H1 (cell line): ENCODE data around the gene ENO2. TPM values are rescaled to one million over a fixed set of nuclear protein-coding genes. Genes with fewer than 3 reads are reported as not detected.

Source experiments
- CTCF ChIA-PET: fragments of 300-600 bp; sonication (Branson Sonifier 250); formaldehyde crosslinking; loops from one replicate; lab custom pipeline; 2021; ENCODE audit not compliant: partially characterized antibody; lab: Charles Lee
- POLR2A ChIA-PET: fragments of 300-600 bp; sonication (Branson Sonifier 250); formaldehyde crosslinking; loops from one replicate; lab custom pipeline; 2021; ENCODE audit warnings: inconsistent platforms; ENCODE audit not compliant: partially characterized antibody; lab: Charles Lee
- DNase-seq, 2 experiments: peaks; one replicate each; pipeline versions ENCODE4 v3.0.0 to v3.0.0-alpha.2; 2010 to 2022; ENCODE audit warnings: low spot score in 2 of 2, low read depth in 1 of 2, mixed read lengths in 1 of 2
- FAIRE-seq: peaks from 2 replicates; lab custom pipeline; 2011; peaks lifted over from hg19 to GRCh38; lab: Jason Lieb, UNC
- H2AFZ ChIP-seq: 2 replicates; pipeline ENCODE4 v1.8.1; 2012; ENCODE audit warnings: low read length, inconsistent platforms
- H2AK5ac ChIP-seq: 2 replicates; pipeline ENCODE4 v1.6.1; 2013; ENCODE audit warnings: low read depth, low read length
- H2BK120ac ChIP-seq: replicated peaks from 2 replicates; pipeline ENCODE3; 2013; ENCODE audit warnings: low read depth, low read length, inconsistent platforms
- H2BK12ac ChIP-seq: 2 replicates; pipeline ENCODE4 v1.6.1; 2013; ENCODE audit warnings: low read depth, low read length
- H2BK15ac ChIP-seq: 2 replicates; pipeline ENCODE4 v1.6.1; 2013; ENCODE audit warnings: low read length
- H2BK20ac ChIP-seq: 2 replicates; pipeline ENCODE4 v1.6.1; 2013; ENCODE audit warnings: low read length
- H2BK5ac ChIP-seq: 2 replicates; pipeline ENCODE4 v1.6.1; 2013; ENCODE audit warnings: low read depth, low read length
- H3K14ac ChIP-seq: 2 replicates; pipeline ENCODE4 v1.6.1; 2013; ENCODE audit warnings: inconsistent platforms; ENCODE audit not compliant: insufficient read length
- H3K18ac ChIP-seq: 2 replicates; pipeline ENCODE4 v1.6.1; 2013; ENCODE audit warnings: low read length; ENCODE audit errors: extremely low read depth
- H3K23ac ChIP-seq: 2 replicates; pipeline ENCODE4 v1.6.1; 2013; ENCODE audit warnings: inconsistent platforms; ENCODE audit not compliant: insufficient read length
- H3K23me2 ChIP-seq: 2 replicates; pipeline ENCODE4 v1.6.1; 2013; ENCODE audit warnings: low read depth, low read length
- H3K27ac ChIP-seq: 2 replicates; pipeline ENCODE4 v1.6.1; 2011; ENCODE audit warnings: low read depth, low read length, inconsistent platforms
- H3K27me3 ChIP-seq, 4 experiments: replicated peaks in 1 of 4; 1 replicate in 1 of 4; 2 replicates in 3 of 4; pipeline versions ENCODE4 v1.6.1 to v1.8.1; 2011 to 2013; ENCODE audit warnings: low read length in 3 of 4, mild to moderate bottlenecking in 3 of 4, inconsistent platforms in 2 of 4, mixed read lengths in 2 of 4, moderate library complexity in 1 of 4; ENCODE audit not compliant: control insufficient read depth in 3 of 4, insufficient read depth in 3 of 4; ENCODE audit errors: extremely low read depth in 1 of 4
- H3K36me3 ChIP-seq, 4 experiments: 2 replicates each; pipeline versions ENCODE4 v1.6.1 to v1.8.1; 2011 to 2013; ENCODE audit warnings: mild to moderate bottlenecking in 4 of 4, low read length in 3 of 4, moderate library complexity in 2 of 4, control low read depth in 1 of 4, inconsistent platforms in 1 of 4; ENCODE audit not compliant: insufficient read depth in 4 of 4, control insufficient read depth in 2 of 4
- H3K4ac ChIP-seq: replicated peaks from 2 replicates; pipeline ENCODE3; 2013; ENCODE audit warnings: low read length, low read depth, mixed read lengths, inconsistent platforms; ENCODE audit not compliant: insufficient read length
- H3K4me1 ChIP-seq, 4 experiments: replicated peaks in 1 of 4; 1 replicate in 1 of 4; 2 replicates in 3 of 4; pipeline versions ENCODE4 v1.6.1 to v1.8.1; 2011 to 2013; ENCODE audit warnings: low read length in 3 of 4, inconsistent platforms in 2 of 4, mixed read lengths in 1 of 4; ENCODE audit not compliant: insufficient read depth in 4 of 4, control insufficient read depth in 3 of 4
- H3K4me2 ChIP-seq, 2 experiments: 2 replicates each; pipeline versions ENCODE4 v1.6.1 to v1.8.1; 2011 to 2013; ENCODE audit warnings: low read depth in 2 of 2, low read length in 2 of 2, control low read depth in 1 of 2, inconsistent platforms in 1 of 2, mild to moderate bottlenecking in 1 of 2; ENCODE audit not compliant: insufficient read depth in 1 of 2
- H3K4me3 ChIP-seq, 4 experiments: fragments of 200-600, 300-600 bp in 1 of 4; sonication (generic), shearing (Covaris generic), sonication (Bioruptor Twin) in 1 of 4; 2 replicates each; pipeline versions ENCODE4 v1.5.1 to v1.8.1; 2011 to 2016; ENCODE audit warnings: low read length in 4 of 4, low read depth in 3 of 4, control low read depth in 2 of 4, inconsistent platforms in 2 of 4, mild to moderate bottlenecking in 2 of 4, mixed read lengths in 1 of 4, moderate library complexity in 1 of 4; ENCODE audit not compliant: insufficient read depth in 2 of 4; ENCODE audit errors: extremely low read depth in 1 of 4
- H3K56ac ChIP-seq: replicated peaks from 2 replicates; pipeline ENCODE3; 2013; ENCODE audit warnings: low read depth, mild to moderate bottlenecking, mixed read lengths, low read length, inconsistent platforms; ENCODE audit not compliant: insufficient read length
- H3K79me1 ChIP-seq: 2 replicates; pipeline ENCODE4 v1.6.1; 2013; ENCODE audit warnings: low read depth, low read length, control low read depth
- H3K79me2 ChIP-seq, 2 experiments: 2 replicates each; pipeline versions ENCODE4 v1.6.1 to v1.8.1; 2012 to 2013; ENCODE audit warnings: low read length in 2 of 2, mild to moderate bottlenecking in 2 of 2, inconsistent platforms in 1 of 2; ENCODE audit not compliant: insufficient read depth in 2 of 2, control insufficient read depth in 1 of 2
- H3K9ac ChIP-seq, 4 experiments: replicated peaks in 1 of 4; 1 replicate in 1 of 4; 2 replicates in 3 of 4; pipeline versions ENCODE4 v1.6.1 to v1.8.1; 2011 to 2013; ENCODE audit warnings: low read depth in 3 of 4, low read length in 3 of 4, control low read depth in 2 of 4, mild to moderate bottlenecking in 2 of 4, moderate library complexity in 2 of 4, inconsistent platforms in 1 of 4; ENCODE audit errors: extremely low read depth in 1 of 4
- H3K9me3 ChIP-seq, 2 experiments: 2 replicates each; pipeline versions ENCODE4 v1.6.1 to v1.8.1; 2012 to 2013; ENCODE audit warnings: mild to moderate bottlenecking in 2 of 2, moderate library complexity in 2 of 2, control low read depth in 1 of 2, inconsistent platforms in 1 of 2, low read depth in 1 of 2, low read length in 1 of 2, mixed read lengths in 1 of 2; ENCODE audit not compliant: insufficient read depth in 2 of 2
- H4K20me1 ChIP-seq, 2 experiments: replicated peaks in 1 of 2; 2 replicates each; pipeline versions ENCODE3 to v1.8.1; 2011 to 2013; ENCODE audit warnings: inconsistent platforms in 2 of 2, low read length in 2 of 2, mild to moderate bottlenecking in 1 of 2; ENCODE audit not compliant: insufficient read depth in 2 of 2, control insufficient read depth in 1 of 2
- H4K5ac ChIP-seq: 2 replicates; pipeline ENCODE4 v1.6.1; 2013; ENCODE audit warnings: low read length, low read depth, mixed read lengths, inconsistent platforms; ENCODE audit not compliant: insufficient read length
- H4K8ac ChIP-seq: 2 replicates; pipeline ENCODE4 v1.8.0; 2013; ENCODE audit warnings: mild to moderate bottlenecking, moderate library complexity, low read length, inconsistent platforms; ENCODE audit not compliant: insufficient read depth; ENCODE audit errors: extremely low read depth
- H4K91ac ChIP-seq: replicated peaks from 2 replicates; pipeline ENCODE3; 2013; ENCODE audit warnings: low read length, mixed read lengths, inconsistent platforms; ENCODE audit not compliant: insufficient read length
- E2F6 ChIP-seq: IDR thresholded peaks from 2 replicates; pipeline ENCODE4 v1.6.1; 2012; ENCODE audit warnings: inconsistent platforms
- NRF1 ChIP-seq: IDR thresholded peaks from 2 replicates; pipeline ENCODE4 v1.6.1; 2011; ENCODE audit warnings: mild to moderate bottlenecking, low read depth, low read length, improper control_type of control experiment
- POLR2AphosphoS5 ChIP-seq: IDR thresholded peaks from 2 replicates; pipeline ENCODE4 v1.6.1; 2011; ENCODE audit warnings: low read depth, low read length
- POU5F1 ChIP-seq: IDR thresholded peaks from 2 replicates; pipeline ENCODE4 v1.6.1; 2011; ENCODE audit warnings: low read depth, mild to moderate bottlenecking, low read length, moderate library complexity
- RAD21 ChIP-seq, 2 experiments: IDR thresholded peaks in 1 of 2; conservative IDR thresholded peaks in 1 of 2; 2 replicates each; pipeline ENCODE4 v1.6.1; 2011; ENCODE audit warnings: low read depth in 2 of 2, low read length in 2 of 2, improper control_type of control experiment in 1 of 2, inconsistent platforms in 1 of 2, mild to moderate bottlenecking in 1 of 2, moderate library complexity in 1 of 2
- TAF1 ChIP-seq: IDR thresholded peaks from 2 replicates; pipeline ENCODE4 v1.6.1; 2011; ENCODE audit warnings: mild to moderate bottlenecking, low read depth, low read length
- TAF7 ChIP-seq: optimal IDR thresholded peaks from 2 replicates; pipeline ENCODE3; 2011; ENCODE audit warnings: low read depth, mild to moderate bottlenecking, inconsistent platforms, low read length, moderate library complexity, borderline replicate concordance
- TEAD4 ChIP-seq: IDR thresholded peaks from 2 replicates; pipeline ENCODE4 v1.6.1; 2012; ENCODE audit warnings: low read depth, low read length, inconsistent platforms, mixed read lengths
- USF2 ChIP-seq: IDR thresholded peaks from 2 replicates; pipeline ENCODE4 v1.6.1; 2011; ENCODE audit warnings: low read length, improper control_type of control experiment
- WGBS, 2 experiments: shearing (Covaris generic) in 1 of 2; methylation state at CpG; one replicate each; pipeline versions ENCODE4 v1.1.6 to v1.1.7; 2013 to 2015; ENCODE audit warnings: low lambda C conversion rate in 2 of 2, mixed read lengths in 2 of 2, inconsistent platforms in 1 of 2, low coverage in 1 of 2, missing lambda C conversion rate in 1 of 2; ENCODE audit not compliant: insufficient replicate concordance in 2 of 2, insufficient coverage in 1 of 2, insufficient read length in 1 of 2; ENCODE audit errors: extremely low coverage in 1 of 2, missing lambda C conversion rate in 1 of 2; 5-methylcytosine and 5-hydroxymethylcytosine counted together
- polyA plus RNA-seq, 7 experiments: library from polyadenylated mRNA; depleted of rRNA in 3 of 7; stranded (reverse) in 5 of 7; unstranded in 2 of 7; fragments of >200 nt in 5 of 7; fragments of 200-250 nt in 2 of 7; gene quantifications; 1 replicate in 5 of 7; 2 replicates in 1 of 7; 4 replicates in 1 of 7; pipeline versions ENCODE4 v1.2.1 to v1.2.3, GENCODE V29; 2011 to 2013; ENCODE audit warnings: missing spikeins in 2 of 7, mixed read lengths in 2 of 7
- total RNA-seq: library from RNA; stranded (reverse); fragmentation: NEBNext Ultra II Directional; extraction: Animal tissue kit (Norgen Biotek cat#: 25700); gene quantifications from 2 replicates; pipeline ENCODE4 v1.2.1, GENCODE V29; 2021

Gene ENO2
- total and polyA plus RNA-seq, 2 of the 8 experiments (the other 6 are each of a cell fraction or from before 2014, with no cell fraction given): 92.4 to 102 TPM

DNA sequence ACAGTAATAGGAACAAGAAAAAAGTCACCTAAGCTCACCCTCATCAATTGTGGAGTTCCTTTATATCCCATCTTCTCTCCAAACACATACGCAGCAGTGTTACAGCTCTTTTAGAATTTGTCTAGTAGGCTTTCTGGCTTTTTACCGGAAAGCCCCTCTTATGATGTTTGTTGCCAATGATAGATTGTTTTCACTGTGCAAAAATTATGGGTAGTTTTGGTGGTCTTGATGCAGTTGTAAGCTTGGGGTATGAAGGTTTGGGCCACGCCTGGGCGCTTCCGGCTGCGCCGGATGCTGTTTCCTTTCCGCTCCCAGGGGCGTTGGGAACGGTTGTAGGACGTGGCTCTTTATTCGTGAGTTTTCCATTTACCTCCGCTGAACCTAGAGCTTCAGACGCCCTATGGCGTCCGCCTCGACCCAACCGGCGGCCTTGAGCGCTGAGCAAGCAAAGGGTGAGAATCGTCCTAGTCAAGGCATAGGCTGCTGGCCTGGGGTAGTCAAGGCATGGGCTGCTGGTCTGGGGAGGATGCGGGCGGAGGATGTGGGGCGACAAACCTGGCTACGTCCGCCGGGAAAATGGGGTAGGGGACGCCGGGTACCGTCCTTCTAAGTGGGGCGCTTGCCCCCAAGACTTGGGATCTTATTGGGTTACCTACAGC is 29.5 kb downstream of the ENO2 start, which contains the start of the genes C12orf57 and RNU7-1:
TSS of gene C12orf57 (plus strand) at position 301 of the 659 bp plus-strand sequence. CDS start at position 401, 100 bp downstream.
TSS of gene RNU7-1 (plus strand) at position 95 of the 659 bp plus-strand sequence.
- Histone ChIP-seq H3K23me2 (peaks cover 11% of the 10 kb centered on the region), H2AFZ (no peak within 1 kb of the TSS), H4K5ac (peak within 1 kb of the TSS; percentile 93), H3K27ac (peak within 1 kb of the TSS; percentile 90), H3K4me2 (peak within 1 kb of the TSS; percentile 56 to 92), H3K14ac (no peak within 1 kb of the TSS), H2BK5ac (peak within 1 kb of the TSS; percentile 99), H2BK12ac (peak within 1 kb of the TSS; percentile 93), H3K18ac (peak within 1 kb of the TSS; percentile 99), H2BK20ac (0 out of 2 replicates have a peak within 1 kb of the TSS, but pooled peaks have one; percentile 66), H3K27me3 (no peaks in the 10 kb centered on the region), H2BK120ac (peak within 1 kb of the TSS; percentile 62), H4K8ac (peak within 1 kb of the TSS; percentile 96), H4K91ac (peak within 1 kb of the TSS; percentile 100), H3K56ac (peak within 1 kb of the TSS; percentile 97), H3K9ac (peak within 1 kb of the TSS; percentile 76 to 91 (median 86)), H3K4ac (peak within 1 kb of the TSS; percentile 100), H3K4me3 (peak within 1 kb of the TSS; percentile 57 to 91 (median 83)), H4K20me1 (peaks cover 2 to 5% of the 10 kb centered on the region in 2 experiments), H3K4me1 (peaks cover 6 to 20% (median 15%) of the 10 kb centered on the region in 4 experiments), H3K79me1 (no peaks in the 10 kb centered on the region; the same call in 1 of the 2 replicates), H2AK5ac (peak within 1 kb of the TSS; percentile 53; the same call in 1 of the 2 replicates), H3K79me2 (no peaks in the 10 kb centered on the region; a peak in 1 of 4 replicates), H3K36me3 (peaks cover 6 to 13% (median 9%) of the 10 kb centered on the region in 4 experiments; a peak in 7 of 8 replicates), H3K23ac (no peak within 1 kb of the TSS), H2BK15ac (peak within 1 kb of the TSS; percentile 100; the same call in 1 of the 2 replicates), H3K9me3 (no peaks in the 10 kb centered on the region)
- FAIRE-seq (no peak), DNase-seq (peak in 1 of 2 experiments; percentile 91)
- ChIA-PET POLR2A (interaction anchor here (0.6 to 44.0 kb wide), 64 partner anchors 8 to 696 kb away, joined by 3 to 1596 read pairs (median 4); partner anchors contain the start of genes ATN1, C1R, C1RL and CDCA3), CTCF (interaction anchor here (1.0 to 20.2 kb wide), 20 partner anchors 9 to 247 kb away, joined by 3 to 277 read pairs (median 5); partner anchors contain the start of genes ATN1, C1RL, SPSB2 and TPI1)
- 1% methylated on average over 31 of the region's 31 CpGs; no CpG with 5 or more reads in 1 of the 2 experiments for WGBS, 2 experiments
- TF ChIP-seq USF2 (no peak), TAF7 (peak; percentile 100), TEAD4 (no peak), POLR2AphosphoS5 (peak; percentile 92), RAD21 (IDR thresholded peaks at IDR 0.05 in 1 of 2, conservative IDR thresholded peaks at IDR 0.05 in 1 of 2; ENCODE audit: low read depth in 2 of 2, low read length in 2 of 2) (no peak), E2F6 (no peak), NRF1 (0 out of 2 replicates have a peak, but pooled peaks have one; percentile 14), TAF1 (peak; percentile 77), POU5F1 (no peak)
